GM12872 (cell line): Measurements from ENCODE around the gene PSMD12.

Source experiments
- CTCF ChIP-seq: IDR thresholded peaks from 3 replicates; pipeline ENCODE4 v1.5.1; 2011; ENCODE audit warnings: low read depth, mild to moderate bottlenecking, low read length, moderate library complexity; ENCODE audit not compliant: insufficient read depth

Gene PSMD12

GRCh38 chr17:67324330-67324729, 42.0 kb downstream of the PSMD12 start:
- TF ChIP-seq CTCF: no peak

- no peak for TF ChIP-seq CTCF
Observed at GRCh38 chr17:67323445-67323844, 42.9 kb downstream of the PSMD12 start.

GRCh38 chr17:67322042-67322787, 44.2 kb downstream of the PSMD12 start:
- no peak for TF ChIP-seq CTCF

GRCh38 chr17:67316781-67317180, 49.6 kb downstream of the PSMD12 start:
- TF ChIP-seq CTCF: no peak

GRCh38 chr17:67315865-67316264, 50.5 kb downstream of the PSMD12 start:
- no peak for TF ChIP-seq CTCF

- TF ChIP-seq CTCF: no peak
Observed at GRCh38 chr17:67312265-67312664, 54.1 kb downstream of the PSMD12 start.

GRCh38 chr17:67311575-67311974, 54.8 kb downstream of the PSMD12 start:
- no peak for TF ChIP-seq CTCF
